HCT116 (cell line): ENCODE data around the gene MEIOSIN. TPM values are rescaled to one million over a fixed set of nuclear protein-coding genes. Genes with fewer than 3 reads are reported as not detected.

Experiments used
- ATAC-seq: fragments of 200-7000 bp; cut with Tn5 transposase; 2 replicates; pipeline ENCODE4 v1.9.1; 2020; ENCODE audit warnings: mild to moderate bottlenecking, moderate library complexity
- BruUV-seq: library from RNA; stranded (reverse); fragments of 400-500 nt; replicated peaks from 2 replicates; lab custom pipeline; 2021; lab: Mats Ljungman, UMichigan
- CTCF ChIA-PET: fragments of 300-600 bp; sonication (Branson Sonifier 250); formaldehyde crosslinking; loops from one replicate; lab custom pipeline; 2021; ENCODE audit warnings: antibody characterized with exemption; lab: Charles Lee
- POLR2A ChIA-PET: fragments of 300-600, 350-600 bp; sonication (Branson Sonifier 250); formaldehyde crosslinking; loops from one replicate; lab custom pipeline; 2021; ENCODE audit warnings: antibody characterized with exemption; lab: Charles Lee
- RAD21 ChIA-PET, 2 experiments: fragments of 300-600 bp; sonication (Branson Sonifier 250); formaldehyde crosslinking; loops; one replicate each; lab custom pipeline; 2023; ENCODE audit warnings: low total read pairs in 2 of 2; ENCODE audit not compliant: uncharacterized antibody in 2 of 2, unreplicated experiment in 2 of 2, low non-redundant PET in 1 of 2; lab: Charles Lee
- DNase-seq: peaks from one replicate; pipeline ENCODE4 v3.0.0-alpha.2; 2010; ENCODE audit warnings: low read depth, low spot score
- H2AFZ ChIP-seq: fragments of 200-600 bp; shearing (Covaris generic), sonication (generic); 2 replicates; pipeline ENCODE4 v1.6.1; 2017; ENCODE audit warnings: low read depth, mixed run types, mixed read lengths, antibody characterized with exemption, low read length; ENCODE audit not compliant: poor library complexity, severe bottlenecking
- H3K27ac ChIP-seq: 2 replicates; pipeline ENCODE4 v1.5.1; 2012; ENCODE audit warnings: low read depth, low read length
- H3K27me3 ChIP-seq: fragments of 200-600 bp; sonication (generic); 2 replicates; pipeline ENCODE4 v1.6.1; 2016; ENCODE audit warnings: mixed run types, low read length, mixed read lengths; ENCODE audit not compliant: insufficient read depth
- H3K36me3 ChIP-seq, 2 experiments: fragments of 200-500 bp in 1 of 2; fragments of 200-600 bp in 1 of 2; sonication (Bioruptor generic) in 1 of 2; sonication (generic) in 1 of 2; 2 replicates each; pipeline versions ENCODE4 v1.5.1 to v1.6.1; 2014 to 2016; ENCODE audit warnings: low read length in 2 of 2, inconsistent platforms in 1 of 2, mixed read lengths in 1 of 2, mixed run types in 1 of 2; ENCODE audit not compliant: insufficient read depth in 2 of 2, control insufficient read depth in 1 of 2
- H3K4me1 ChIP-seq, 2 experiments: fragments of 200-600 bp in 1 of 2; sonication (generic) in 1 of 2; 2 replicates each; pipeline versions ENCODE4 v1.5.1 to v1.6.1; 2012 to 2017; ENCODE audit warnings: low read length in 2 of 2, inconsistent platforms in 1 of 2, mild to moderate bottlenecking in 1 of 2, mixed read lengths in 1 of 2, mixed run types in 1 of 2, moderate library complexity in 1 of 2; ENCODE audit not compliant: insufficient read depth in 2 of 2, control insufficient read depth in 1 of 2
- H3K4me2 ChIP-seq: fragments of 200-600 bp; sonication (generic); 2 replicates; pipeline ENCODE4 v1.6.1; 2017; ENCODE audit warnings: mixed run types, low read length, mixed read lengths
- H3K4me3 ChIP-seq, 2 experiments: fragments of 200-600 bp in 1 of 2; sonication (generic) in 1 of 2; replicated peaks in 1 of 2; 2 replicates each; pipeline ENCODE4 v1.5.1; 2011 to 2016; ENCODE audit warnings: low read length in 2 of 2, control low read depth in 1 of 2, low read depth in 1 of 2, mild to moderate bottlenecking in 1 of 2, mixed read lengths in 1 of 2, mixed run types in 1 of 2
- H3K79me2 ChIP-seq: fragments of 200-600 bp; sonication (generic); 2 replicates; pipeline ENCODE4 v1.6.1; 2017; ENCODE audit warnings: mild to moderate bottlenecking, mixed run types, low read length, moderate library complexity, mixed read lengths; ENCODE audit not compliant: insufficient read depth
- H3K9ac ChIP-seq: fragments of 200-600 bp; sonication (generic); 2 replicates; pipeline ENCODE4 v1.6.1; 2016; ENCODE audit warnings: low read length, mixed read lengths
- H3K9me2 ChIP-seq: fragments of 200-600 bp; sonication (generic), shearing (Covaris generic); 2 replicates; pipeline ENCODE4 v1.6.1; 2017; ENCODE audit warnings: mixed run types, mild to moderate bottlenecking, moderate library complexity; ENCODE audit not compliant: insufficient read depth
- H3K9me3 ChIP-seq, 2 experiments: fragments of 200-500 bp in 1 of 2; fragments of 200-600 bp in 1 of 2; sonication (Bioruptor generic) in 1 of 2; sonication (generic) in 1 of 2; 2 replicates each; pipeline ENCODE4 v1.6.1; 2014 to 2017; ENCODE audit warnings: low read length in 2 of 2, mixed read lengths in 2 of 2, inconsistent platforms in 1 of 2, low read depth in 1 of 2, mild to moderate bottlenecking in 1 of 2, mixed run types in 1 of 2, moderate library complexity in 1 of 2; ENCODE audit not compliant: control insufficient read depth in 1 of 2, insufficient read depth in 1 of 2
- H4K20me1 ChIP-seq: fragments of 200-600 bp; sonication (generic), shearing (Covaris generic); 2 replicates; pipeline ENCODE4 v1.6.1; 2017; ENCODE audit warnings: mixed run types, mild to moderate bottlenecking, moderate library complexity; ENCODE audit not compliant: insufficient read depth
- ATF3 ChIP-seq: IDR thresholded peaks from 2 replicates; pipeline ENCODE4 v1.6.1; 2012
- CBX3 ChIP-seq: IDR thresholded peaks from 2 replicates; pipeline ENCODE4 v1.6.1; 2012; ENCODE audit warnings: low read depth
- EGR1 ChIP-seq: IDR thresholded peaks from 2 replicates; pipeline ENCODE4 v1.6.1; 2012; ENCODE audit warnings: low read depth
- EZH2 ChIP-seq: fragments of 200-600 bp; sonication (generic); IDR thresholded peaks from 2 replicates; pipeline ENCODE4 v1.6.1; 2017; ENCODE audit warnings: antibody characterized with exemption, mixed run types
- RAD21 ChIP-seq: IDR thresholded peaks from 2 replicates; pipeline ENCODE4 v1.6.1; 2012; ENCODE audit warnings: low read depth, mild to moderate bottlenecking
- SIN3A ChIP-seq: IDR thresholded peaks from 2 replicates; pipeline ENCODE4 v1.6.1; 2012; ENCODE audit warnings: low read depth
- ZFX ChIP-seq: fragments of 450-650 bp; IDR thresholded peaks from 2 replicates; pipeline ENCODE4 v1.6.1; 2017
- intact Hi-C: fragments of 100-400 bp; cut with micrococcal nuclease; formaldehyde crosslinking; loops from 2 replicates; pipeline ENCODE4 v1.10.0; 2022
- total RNA-seq: library from RNA; stranded (reverse); gene quantifications from one replicate; pipeline ENCODE4 v1.2.1, GENCODE V29; 2021; ENCODE audit not compliant: unreplicated experiment

Gene MEIOSIN
- total RNA-seq, 1 experiment from 2014 or later = 2.1 TPM

GRCh38 chr19:45764945-45765701, 31.9 kb downstream of the MEIOSIN start:
- TF ChIP-seq SIN3A (no peak), CBX3 (no peak)
- TF ChIP-seq, all 23 proteins: peak for 0
- H3K4me2 ChIP-seq = no peak overlapping the region
- no peak overlapping the region for H3K4me3 ChIP-seq
- TSS peak; percentile 23 for BruUV-seq
- H3K9me3 ChIP-seq = no peaks in the 10 kb centered on the region
- no peak overlapping the region for H3K9ac ChIP-seq
- ChIA-PET CTCF (interaction anchor here (1.1 kb wide), 1 partner anchor 14 kb away, joined by 4 read pairs; no protein-coding TSS in a partner anchor), RAD21 (no interaction called here), POLR2A (no interaction called here)
- no peaks in the 10 kb centered on the region for H3K27me3 ChIP-seq
- no peaks in the 10 kb centered on the region for H3K9me2 ChIP-seq
- no peaks in the 10 kb centered on the region for H4K20me1 ChIP-seq
- no peak overlapping the region for H2AFZ ChIP-seq
- no peaks in the 10 kb centered on the region for H3K36me3 ChIP-seq
- H3K79me2 ChIP-seq = no peaks in the 10 kb centered on the region
- peaks cover 10 to 40% of the 10 kb centered on the region in 2 experiments for H3K4me1 ChIP-seq
- intact Hi-C loops = no loop called here
- DNase-seq (no peak), ATAC-seq (no peak)
- no peak overlapping the region; the same call in 1 of the 2 replicates for H3K27ac ChIP-seq

GRCh38 chr19:45765702-45766295, 32.6 kb downstream of the MEIOSIN start:
- CTCF ChIA-PET = no interaction called here
- Histone ChIP-seq H2AFZ (no peak overlapping the region), H3K9ac (no peak overlapping the region), H3K4me2 (no peak overlapping the region), H3K27ac (no peak overlapping the region; the same call in 1 of the 2 replicates)
- RAD21 ChIA-PET = no interaction called here
- intact Hi-C loops = no loop called here
- TF ChIP-seq ZFX (no peak), CBX3 (no peak), RAD21 (no peak), ATF3 (no peak), SIN3A (no peak), EZH2 (no peak), EGR1 (no peak)
- TF ChIP-seq, all 23 proteins: peak for 0
- H3K36me3 ChIP-seq = no peaks in the 10 kb centered on the region
- POLR2A ChIA-PET = no interaction called here
- H3K9me2 ChIP-seq = no peaks in the 10 kb centered on the region
- no peak for ATAC-seq
- H3K79me2 ChIP-seq = no peaks in the 10 kb centered on the region
- no peak overlapping the region for H3K4me3 ChIP-seq
- no peak for DNase-seq
- H3K9me3 ChIP-seq = no peaks in the 10 kb centered on the region
- no TSS peak for BruUV-seq
- H3K27me3 ChIP-seq = no peaks in the 10 kb centered on the region
- peaks cover 10 to 41% of the 10 kb centered on the region in 2 experiments for H3K4me1 ChIP-seq
- no peaks in the 10 kb centered on the region for H4K20me1 ChIP-seq
